HCT116 (cell line): ENCODE data around the gene RBM33. TPM values are rescaled to one million over a fixed set of nuclear protein-coding genes. Genes with fewer than 3 reads are reported as not detected.

ENCODE experiments used
- CTCF ChIP-seq, 3 experiments: fragments of 200-600 bp in 1 of 3; sonication (generic) in 1 of 3; IDR thresholded peaks in 2 of 3; conservative IDR thresholded peaks in 1 of 3; 2 replicates each; pipeline ENCODE4 v1.5.1; 2012 to 2017; ENCODE audit warnings: low read depth in 2 of 3, low read length in 2 of 3, antibody characterized with exemption in 1 of 3, borderline replicate concordance in 1 of 3, control low read depth in 1 of 3, mild to moderate bottlenecking in 1 of 3, mixed read lengths in 1 of 3, mixed run types in 1 of 3, moderate library complexity in 1 of 3; ENCODE audit not compliant: insufficient read depth in 1 of 3
- EZH2 ChIP-seq: fragments of 200-600 bp; sonication (generic); IDR thresholded peaks from 2 replicates; pipeline ENCODE4 v1.6.1; 2017; ENCODE audit warnings: antibody characterized with exemption, mixed run types
- EZH2phosphoT487 ChIP-seq: fragments of 200-600 bp; IDR thresholded peaks from 2 replicates; pipeline ENCODE4 v1.6.1; 2018; ENCODE audit warnings: antibody characterized with exemption, borderline replicate concordance
- FOSL1 ChIP-seq: IDR thresholded peaks from 2 replicates; pipeline ENCODE4 v1.6.1; 2012; ENCODE audit warnings: low read depth
- JUND ChIP-seq: IDR thresholded peaks from 2 replicates; pipeline ENCODE4 v1.6.1; 2012
- POLR2A ChIP-seq: IDR thresholded peaks from 2 replicates; pipeline ENCODE4 v1.7.0; 2011; ENCODE audit warnings: borderline replicate concordance; ENCODE audit not compliant: insufficient read depth, insufficient read length; ENCODE audit errors: extremely low read depth
- REST ChIP-seq: IDR thresholded peaks from 2 replicates; pipeline ENCODE4 v1.6.1; 2012; ENCODE audit warnings: low read depth
- total RNA-seq: library from RNA; stranded (reverse); gene quantifications from one replicate; pipeline ENCODE4 v1.2.1, GENCODE V29; 2021; ENCODE audit not compliant: unreplicated experiment

Gene RBM33
- total RNA-seq, 1 experiment from 2014 or later: 64.3 TPM

- TF ChIP-seq EZH2 (no peak), POLR2A (no peak), EZH2phosphoT487 (no peak), REST (no peak), CTCF (IDR thresholded peaks at IDR 0.05 in 2 of 3, conservative IDR thresholded peaks at IDR 0.05 in 1 of 3; ENCODE audit: borderline replicate concordance in 1 of 3, insufficient read depth in 1 of 3, low read depth in 2 of 3, low read length in 2 of 3) (no peak), JUND (no peak), FOSL1 (no peak)
Observed at GRCh38 chr7:155738104-155738503, 93.6 kb downstream of the RBM33 start (continued).
